Stimulated activated CD4-positive, alpha-beta T cell treated with anti-CD3 and anti-CD28 coated beads, Interleukin-12 subunit alpha, Interleukin-12 subunit beta, amount 100 ng/mL, for 48 hours (primary cell): ENCODE results near the gene IMMP1L.

Experiments
- DNase-seq, 3 donors: peaks; one replicate each; pipeline ENCODE4 v3.0.0-alpha.2; 2020; ENCODE audit warnings: low read depth in 2 of 3, low spot score in 1 of 3

Gene IMMP1L

DNA sequence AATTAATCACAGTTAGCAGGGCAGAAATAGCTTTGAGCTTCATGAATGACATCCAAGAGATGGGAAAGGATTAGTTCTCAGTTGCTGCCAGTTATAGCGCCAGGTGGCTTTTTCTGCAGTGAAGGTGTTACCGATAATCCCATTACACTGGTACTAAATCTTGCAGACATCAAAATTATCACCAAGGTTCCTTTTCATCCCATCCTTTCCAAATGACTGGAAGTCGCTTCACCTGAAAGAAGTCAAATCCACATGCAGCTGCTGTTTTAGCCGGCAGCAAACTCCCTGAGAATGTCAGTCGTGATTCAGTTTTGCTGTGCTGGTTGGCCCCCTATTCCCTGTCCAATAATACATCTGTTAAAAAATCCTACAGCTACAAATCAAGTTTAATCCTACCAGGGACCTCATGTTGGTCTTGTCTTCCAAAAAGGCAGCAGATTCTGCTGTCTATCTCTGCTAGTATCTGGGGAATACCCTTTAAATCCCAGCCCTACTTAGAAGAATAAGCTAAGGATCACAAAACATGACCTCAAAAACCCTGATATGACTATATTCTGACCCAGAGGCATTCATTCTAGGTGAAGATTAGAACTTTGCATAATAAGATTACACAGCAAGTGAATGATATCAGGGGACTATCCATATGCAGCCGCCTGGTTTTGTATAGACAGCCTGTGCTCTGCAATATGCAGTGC is 31.7 kb downstream of the IMMP1L start:
- DNase-seq, result no peak

DNA sequence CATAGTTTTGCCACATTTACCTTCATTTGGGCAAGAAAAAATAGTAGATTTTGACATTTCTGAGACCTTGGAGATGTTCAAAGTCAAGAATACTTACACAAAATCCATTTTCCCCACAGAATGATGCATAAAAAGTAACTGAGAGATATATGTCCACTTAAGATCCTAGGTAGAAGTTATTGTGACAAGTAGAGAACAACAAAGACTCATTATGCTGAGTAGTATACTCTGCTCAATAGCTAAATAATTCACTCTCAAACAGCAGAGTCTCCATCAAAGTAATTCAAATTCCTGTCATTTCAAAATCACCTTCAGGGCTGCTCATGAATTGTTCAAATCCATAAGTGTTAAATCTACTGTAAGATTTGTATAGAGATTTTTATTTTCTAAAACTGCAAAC is 35.3 kb downstream of the IMMP1L start:
- no peak for DNase-seq

DNA sequence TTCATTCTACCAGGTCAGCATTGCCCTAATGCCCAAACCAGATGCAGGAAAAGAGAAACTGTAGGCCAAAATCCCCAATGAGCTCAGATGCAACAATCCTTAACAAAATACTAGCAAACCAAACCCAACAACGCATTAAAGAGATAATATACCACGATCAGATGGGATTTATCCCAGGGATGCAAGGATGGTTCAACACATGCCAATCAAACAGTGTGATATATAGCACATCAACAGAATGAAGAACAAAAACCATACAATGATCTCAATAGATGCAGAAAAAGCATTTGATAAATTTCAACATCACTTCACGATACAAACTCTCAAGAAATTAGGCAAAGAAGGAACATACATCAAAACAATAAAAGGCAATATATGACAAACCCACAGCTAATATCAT is 45.0 kb downstream of the IMMP1L start:
- no peak for DNase-seq

DNA sequence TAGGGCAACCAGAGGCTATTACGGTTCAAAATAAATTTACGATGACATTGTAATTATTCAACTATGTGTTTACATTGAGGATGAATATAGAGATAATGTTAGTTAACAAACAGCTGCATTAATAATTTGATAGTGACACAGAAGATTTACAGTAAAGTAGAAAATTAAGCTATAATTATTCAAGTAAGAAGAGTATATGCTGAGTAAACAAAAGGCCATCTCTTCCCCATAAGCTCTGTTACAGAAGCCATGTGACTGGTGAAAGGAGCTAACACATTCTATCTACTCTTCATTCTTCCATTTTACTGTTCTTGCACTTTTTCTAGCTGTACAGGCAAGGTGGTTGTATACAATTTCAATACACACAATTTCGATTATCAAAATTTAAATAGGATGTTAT is 54.2 kb downstream of the IMMP1L start:
- no peak for DNase-seq

DNA sequence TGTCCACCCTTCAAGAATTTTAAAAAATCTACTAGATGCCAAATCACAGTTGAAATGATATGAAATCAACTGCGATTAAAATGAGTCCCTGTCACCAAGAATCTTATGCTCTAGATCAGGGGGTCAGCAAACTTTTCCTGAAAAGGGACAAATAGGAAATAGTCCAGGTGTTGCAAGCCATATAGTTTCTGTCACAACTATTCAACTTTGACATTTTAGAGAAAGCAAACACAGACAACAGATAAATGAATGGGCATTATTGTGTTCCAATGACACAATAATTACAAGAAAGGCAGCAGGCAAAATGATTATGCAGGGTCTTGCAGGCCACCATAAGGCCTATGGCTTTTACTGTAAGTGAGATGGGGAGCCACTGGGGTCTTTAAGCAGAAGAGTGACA is 58.6 kb downstream of the IMMP1L start:
- DNase-seq, result no peak

DNA sequence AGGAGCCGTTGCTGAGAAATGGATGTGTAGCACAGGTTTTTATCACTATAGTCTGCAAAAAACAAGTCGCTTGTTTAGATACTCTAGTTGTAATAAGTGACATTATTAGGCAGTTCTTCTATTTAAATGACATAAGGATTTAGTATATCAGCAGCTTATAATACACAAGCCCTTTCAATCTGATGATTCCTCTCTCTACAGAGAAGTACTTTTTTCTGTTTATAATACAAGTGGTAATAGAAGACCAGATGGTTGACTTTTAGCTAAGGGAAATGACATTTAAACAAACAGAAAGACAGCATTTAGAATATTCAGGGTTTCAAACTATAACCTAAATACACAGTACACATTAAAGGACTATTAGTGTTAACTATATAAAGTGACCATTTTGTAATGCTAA is 60.4 kb downstream of the IMMP1L start:
- no peak for DNase-seq

DNA sequence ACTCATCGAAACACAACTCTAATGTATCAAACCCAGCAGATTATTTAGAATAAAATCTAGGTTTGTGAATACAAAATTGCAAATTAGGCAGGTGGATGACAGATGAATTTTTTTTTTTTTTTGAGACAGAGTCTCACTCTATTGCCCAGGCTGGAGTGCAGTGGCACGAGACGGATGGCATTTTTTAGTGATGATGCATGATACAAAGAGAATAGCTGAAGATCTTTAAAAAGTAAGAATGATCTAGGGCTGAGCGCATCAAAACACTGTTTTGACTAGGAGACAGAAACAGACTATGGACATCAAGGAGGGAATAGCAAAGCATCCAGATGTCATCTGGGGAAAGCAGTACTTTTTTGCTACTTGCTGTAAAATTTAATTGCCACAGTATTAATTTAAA is 63.8 kb downstream of the IMMP1L start:
- no peak for DNase-seq

DNA sequence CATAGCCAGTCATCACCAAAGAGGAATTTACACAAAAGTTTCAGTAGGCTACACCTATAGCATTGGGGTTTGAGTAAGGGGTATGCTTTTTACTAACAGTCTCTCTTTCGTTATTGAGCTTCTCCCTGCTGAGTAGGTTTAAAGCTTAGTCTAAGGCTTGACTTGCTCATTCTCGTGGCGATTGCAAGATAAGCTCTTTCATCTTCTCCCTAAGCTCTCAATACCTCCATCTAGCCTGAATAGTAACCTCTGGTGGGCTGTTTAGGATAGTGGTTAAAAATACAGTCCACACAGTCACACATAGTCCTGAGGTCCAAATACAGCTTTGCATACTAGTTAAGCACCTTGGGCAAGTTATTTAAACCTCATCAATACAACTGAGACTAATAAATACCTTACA is 65.6 kb downstream of the IMMP1L start:
- no peak for DNase-seq

DNA sequence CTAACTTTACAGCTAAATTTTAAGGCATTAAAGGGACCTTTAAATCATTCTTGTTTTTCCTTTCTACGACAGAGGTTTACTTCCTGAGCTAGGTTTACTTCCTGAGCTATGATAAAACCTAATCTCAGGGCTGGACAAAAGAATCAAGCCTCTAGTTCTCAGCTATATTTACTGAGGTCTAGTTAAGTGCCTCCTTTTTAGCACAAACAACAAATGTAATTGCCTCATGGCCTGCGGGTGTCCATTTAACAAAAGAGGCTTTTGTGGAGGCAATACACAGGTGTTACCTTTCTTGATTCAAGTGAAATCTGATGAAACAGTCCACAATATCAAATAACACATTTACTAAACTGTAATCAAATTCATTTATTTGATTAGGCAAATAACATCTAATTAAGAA is 67.3 kb downstream of the IMMP1L start:
- DNase-seq, result no peak

DNA sequence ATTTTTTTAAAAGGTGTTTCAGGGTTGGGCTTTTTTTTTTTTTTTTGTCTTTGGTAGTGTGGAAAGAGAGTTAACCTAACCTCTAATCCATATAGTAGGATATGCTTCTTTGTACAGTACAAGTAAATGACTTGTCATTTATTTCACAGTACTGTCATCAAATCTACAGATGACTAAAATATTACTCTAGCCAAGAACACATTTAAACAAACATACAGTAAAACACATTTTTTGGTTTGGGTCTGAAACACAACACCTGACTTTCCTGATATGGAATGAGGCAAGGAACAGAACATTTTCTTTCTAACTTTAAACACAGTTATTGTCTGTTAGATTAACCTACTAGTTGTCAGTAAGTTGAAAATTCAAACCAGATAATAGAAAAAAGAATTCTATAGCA is 68.1 kb downstream of the IMMP1L start:
- DNase-seq, result no peak

DNA sequence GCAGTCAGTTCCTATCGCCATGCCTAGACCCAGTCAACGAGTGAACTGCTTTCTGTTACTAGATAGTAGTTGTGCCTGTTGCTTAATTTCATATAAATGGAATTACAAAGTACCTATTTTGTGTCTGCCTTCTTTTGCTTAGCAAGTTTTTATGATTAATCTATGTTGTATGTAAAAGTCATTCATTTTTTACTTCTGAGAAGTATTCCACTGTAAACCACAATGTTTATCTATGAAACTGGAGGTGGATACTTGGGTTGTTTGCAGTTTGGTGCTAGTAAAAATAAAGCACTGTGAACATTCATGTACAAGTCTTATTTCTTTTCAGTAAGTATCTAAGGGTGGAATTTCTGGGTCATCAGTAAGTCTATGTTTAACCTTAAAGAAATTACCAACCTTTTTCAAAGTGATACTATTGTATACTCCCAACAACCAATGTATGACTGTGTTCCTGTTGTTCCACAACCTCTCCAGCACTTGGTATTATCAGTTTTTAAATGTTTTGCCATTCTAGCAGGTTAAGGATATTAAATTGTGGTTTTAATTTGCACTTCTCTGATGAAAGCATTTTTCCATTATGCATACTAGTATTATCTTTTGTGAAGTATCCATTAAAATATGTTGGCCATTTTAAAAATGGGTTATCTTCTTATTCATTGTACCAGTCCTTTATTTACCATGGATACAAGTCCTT is 71.5 kb downstream of the IMMP1L start:
- no peak for DNase-seq

DNA sequence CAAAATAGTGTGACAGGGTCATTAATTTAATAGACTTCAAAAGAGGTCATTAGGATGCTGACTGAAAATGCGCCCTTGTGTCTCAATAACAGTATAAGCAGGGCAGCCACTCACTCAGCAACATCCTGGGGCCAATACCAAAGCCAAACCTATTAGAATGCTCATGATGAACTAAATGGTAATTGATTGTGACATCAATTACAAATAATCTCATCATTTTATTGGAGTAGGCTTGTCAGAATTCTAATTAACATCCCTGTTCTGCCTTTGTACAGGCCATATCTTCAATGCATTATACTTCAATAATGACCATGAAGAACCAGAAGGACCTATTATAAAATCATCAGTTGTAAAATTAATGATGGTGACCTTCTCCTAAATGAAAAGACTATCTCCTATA is 75.6 kb downstream of the IMMP1L start:
- DNase-seq, result no peak

DNA sequence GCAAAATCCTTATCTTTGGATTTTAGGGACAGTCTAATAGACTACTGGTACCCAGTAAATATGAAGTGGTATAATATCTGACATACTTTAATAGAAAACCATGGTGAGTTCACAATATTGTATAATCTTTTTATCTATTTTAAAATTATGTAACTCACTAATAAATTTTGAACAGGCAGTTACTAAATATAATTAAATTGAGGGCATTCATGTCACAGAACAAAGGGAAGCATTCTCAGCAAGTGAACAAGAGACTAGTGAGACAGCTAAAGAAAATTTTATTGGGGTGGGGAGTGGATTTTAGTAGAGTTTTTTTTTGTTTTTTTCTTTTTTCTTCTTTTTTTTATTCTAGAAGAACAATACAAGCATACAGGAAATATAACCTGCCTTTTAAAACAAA is 84.8 kb downstream of the IMMP1L start:
- DNase-seq, result no peak

DNA sequence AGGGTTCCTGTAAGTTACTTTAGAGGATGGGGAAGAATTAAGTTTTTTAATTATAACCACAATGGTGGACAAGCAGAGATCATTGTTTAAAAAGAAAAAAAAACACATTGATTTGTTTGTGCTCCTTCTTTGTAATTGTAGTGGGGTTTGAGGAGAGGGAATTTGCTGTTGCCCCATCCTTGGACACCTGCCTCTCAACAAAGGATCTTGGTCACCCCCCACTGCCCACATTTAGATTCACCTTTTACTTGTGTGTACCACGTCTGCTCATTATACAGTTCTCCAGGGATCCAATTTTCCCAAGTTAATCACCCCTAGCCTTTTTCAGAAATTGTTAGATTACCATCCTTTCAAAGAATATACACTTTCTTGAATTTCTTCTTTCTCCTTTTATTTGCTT is 86.7 kb downstream of the IMMP1L start:
- DNase-seq, result no peak

DNA sequence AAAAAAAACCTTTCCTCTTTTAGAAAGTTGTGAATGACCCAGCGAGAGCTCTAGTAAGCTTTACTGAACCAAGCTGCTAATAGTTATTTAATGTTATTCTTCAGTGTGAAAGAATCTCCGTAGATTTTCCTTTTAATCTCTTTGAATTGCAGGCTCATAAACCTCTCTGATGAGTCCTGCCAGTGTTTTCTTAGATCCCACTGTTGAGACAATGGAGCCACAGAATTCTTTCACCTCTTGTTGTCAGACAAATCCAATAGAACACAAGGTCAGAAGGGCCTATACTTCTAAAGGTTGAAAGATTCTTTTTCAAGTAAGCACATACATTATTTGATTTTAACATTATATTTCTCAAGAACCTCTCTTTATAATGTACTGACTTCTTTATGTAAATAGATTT is 87.6 kb downstream of the IMMP1L start:
- DNase-seq, result no peak

DNA sequence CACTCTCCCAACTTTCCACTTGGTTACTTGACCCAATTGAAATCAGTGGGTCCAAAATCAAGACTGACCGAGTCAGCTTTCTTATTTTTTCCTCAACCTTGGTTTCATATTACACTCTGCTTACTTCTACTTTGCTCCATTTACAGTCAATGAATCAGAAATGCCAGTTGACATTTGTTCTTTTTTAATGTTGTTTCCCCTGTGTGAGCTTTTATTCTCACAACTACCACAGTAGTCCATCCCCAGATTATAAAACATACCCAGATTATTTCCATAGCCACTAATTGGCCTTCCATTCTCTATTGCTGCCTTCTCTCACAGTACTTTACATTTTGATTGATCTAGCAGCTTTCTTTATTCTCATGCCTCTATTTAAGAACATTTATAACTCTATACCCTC is 89.8 kb downstream of the IMMP1L start:
- no peak for DNase-seq

DNA sequence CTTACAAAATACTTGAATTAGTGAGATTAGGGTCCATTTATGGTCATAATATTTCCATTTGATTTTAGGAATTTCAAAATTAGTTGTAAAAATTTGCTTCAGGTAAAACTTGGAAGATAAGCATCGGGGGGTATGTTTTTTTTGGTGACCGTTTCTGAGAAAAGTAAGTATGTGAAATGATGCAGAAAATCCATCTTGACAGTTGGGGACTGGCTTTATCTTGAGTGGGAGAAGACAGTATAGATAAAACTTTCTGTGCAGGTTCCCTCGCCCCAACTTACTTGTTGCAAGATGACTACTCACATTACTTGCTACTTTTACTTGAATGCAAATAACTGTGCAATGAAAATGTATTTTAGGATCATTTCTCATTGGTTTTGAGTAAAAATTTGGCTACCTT is 90.3 kb downstream of the IMMP1L start:
- no peak for DNase-seq

DNA sequence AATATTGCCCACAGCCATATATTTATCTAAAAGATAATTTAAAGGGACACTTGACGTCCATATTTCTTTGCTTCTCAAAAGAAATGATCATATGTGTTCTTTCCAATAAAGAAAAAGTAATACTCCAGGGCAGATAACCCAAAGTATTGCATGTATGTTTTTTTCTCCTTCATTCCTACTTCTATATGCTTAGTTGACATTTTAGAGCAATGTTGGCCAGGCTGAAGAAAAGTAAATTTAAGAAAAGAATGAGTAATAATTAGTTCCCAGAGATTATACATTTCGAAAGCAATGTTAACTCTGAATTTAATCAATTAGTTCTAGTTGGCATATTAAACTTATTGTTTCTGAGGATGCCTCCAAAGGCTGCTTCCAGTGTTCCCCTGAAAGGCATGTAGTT is 91.6 kb downstream of the IMMP1L start:
- no peak for DNase-seq

DNA sequence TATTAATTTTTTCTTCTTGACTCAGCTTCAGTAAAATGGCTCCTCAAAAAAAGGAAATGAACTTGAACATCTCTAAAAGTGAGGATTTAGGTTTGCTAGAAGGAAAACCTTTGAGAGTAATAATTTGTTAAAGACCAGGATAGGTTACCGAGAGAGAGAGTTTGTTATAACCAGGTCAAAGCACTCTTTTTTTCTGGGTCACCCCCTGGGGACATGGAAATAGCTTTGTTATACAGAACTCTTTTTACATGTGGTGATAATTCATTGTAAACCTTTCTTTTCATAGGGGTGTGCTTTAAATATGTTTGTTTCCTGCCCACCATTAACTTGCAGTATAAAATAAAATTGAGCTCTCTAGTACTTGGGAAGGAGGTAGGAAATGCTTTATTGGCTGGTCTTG is 92.1 kb downstream of the IMMP1L start:
- no peak for DNase-seq

DNA sequence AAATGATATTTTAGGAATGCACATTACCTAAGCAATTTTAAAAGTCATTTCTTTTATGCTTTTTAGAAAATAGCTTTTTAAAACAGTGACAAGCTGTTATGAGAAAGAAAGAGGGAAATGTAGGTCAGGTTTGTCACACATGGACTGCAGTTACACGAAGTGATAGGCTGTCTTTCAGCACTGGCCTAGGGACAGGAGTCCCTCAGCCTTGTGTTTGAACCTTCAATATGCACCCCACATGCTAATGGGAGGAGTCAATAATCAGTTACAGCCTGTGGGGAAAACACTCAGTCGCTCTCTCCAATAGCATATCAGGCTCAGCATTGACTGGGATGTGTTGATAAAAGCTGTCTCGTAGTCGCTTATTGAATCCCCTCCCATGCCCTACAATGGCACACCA is 94.0 kb downstream of the IMMP1L start:
- DNase-seq, result no peak

DNA sequence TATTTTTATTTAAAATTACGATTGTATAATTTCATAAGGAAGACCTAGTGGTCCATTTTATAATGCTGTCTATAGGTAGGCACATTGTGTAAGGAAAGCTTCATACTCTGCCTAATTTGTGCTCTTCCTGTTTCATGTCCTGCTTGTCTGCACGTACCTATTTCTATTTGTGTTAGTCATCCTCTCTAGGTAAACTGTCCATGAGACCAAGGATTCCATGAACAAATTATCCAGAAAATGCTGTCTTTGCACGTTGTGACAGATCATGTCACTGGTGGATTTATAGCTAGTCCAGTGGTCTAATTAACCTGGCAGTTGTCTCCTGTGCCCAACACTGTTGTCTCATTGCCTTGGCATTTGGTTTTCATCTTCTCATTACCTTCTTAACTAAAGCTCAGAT is 95.1 kb downstream of the IMMP1L start:
- no peak for DNase-seq

DNA sequence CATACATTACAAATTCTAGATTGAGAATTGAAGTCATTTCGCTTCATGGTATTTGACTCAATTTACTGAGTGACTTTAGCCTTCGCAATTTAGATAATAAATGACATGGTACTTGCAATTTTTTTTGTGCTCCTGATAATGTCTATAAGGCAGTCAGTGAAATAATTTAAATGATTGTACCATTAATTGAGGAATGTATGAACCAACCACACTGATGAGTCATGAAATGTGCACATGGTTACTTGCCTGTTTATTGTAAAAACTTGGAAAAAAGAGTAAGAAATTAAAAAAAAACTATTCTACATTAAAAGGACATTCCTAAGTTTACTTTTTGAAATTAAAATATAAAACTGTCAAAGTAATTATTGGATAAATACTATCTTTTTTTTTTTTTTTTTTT is 96.5 kb downstream of the IMMP1L start:
- DNase-seq, result no peak

DNA sequence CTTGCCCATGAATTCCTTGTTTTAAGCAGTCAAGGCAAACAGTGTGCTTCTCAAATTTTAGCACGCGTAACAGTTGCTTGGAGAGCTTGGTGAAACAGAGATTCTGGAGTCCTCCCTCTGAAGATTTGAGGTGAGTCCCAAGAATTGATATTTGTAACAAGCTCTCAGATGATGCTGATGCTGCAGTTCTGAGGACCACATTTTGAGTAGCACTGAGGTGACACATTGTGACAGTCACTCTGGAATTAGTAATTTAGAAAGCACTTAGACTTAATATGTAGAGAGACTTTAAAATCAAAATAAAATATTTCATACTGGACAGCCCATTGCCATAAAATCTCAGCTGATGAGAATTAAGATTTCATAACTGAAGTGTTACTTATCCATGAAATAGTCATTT is 101.2 kb downstream of the IMMP1L start:
- DNase-seq, result no peak
